Mucosa of gallbladder (tissue), 1 donor: ENCODE measurements around the gene ITPK1. TPM values are rescaled to one million over a fixed set of nuclear protein-coding genes. Genes with fewer than 3 reads are reported as not detected.

Source experiments
- DNase-seq: peaks from one replicate; pipeline ENCODE4 v3.0.0-alpha.2; 2020; ENCODE audit warnings: low spot score
- total RNA-seq: library from RNA; stranded (reverse); gene quantifications from one replicate; pipeline ENCODE4 v1.2.1, GENCODE V29; 2021
- donor health status: DM: no; HTN: no; CAD: no.

The ITPK1 gene
- total RNA-seq, 1 donor from 2014 or later = 187 TPM

DNA sequence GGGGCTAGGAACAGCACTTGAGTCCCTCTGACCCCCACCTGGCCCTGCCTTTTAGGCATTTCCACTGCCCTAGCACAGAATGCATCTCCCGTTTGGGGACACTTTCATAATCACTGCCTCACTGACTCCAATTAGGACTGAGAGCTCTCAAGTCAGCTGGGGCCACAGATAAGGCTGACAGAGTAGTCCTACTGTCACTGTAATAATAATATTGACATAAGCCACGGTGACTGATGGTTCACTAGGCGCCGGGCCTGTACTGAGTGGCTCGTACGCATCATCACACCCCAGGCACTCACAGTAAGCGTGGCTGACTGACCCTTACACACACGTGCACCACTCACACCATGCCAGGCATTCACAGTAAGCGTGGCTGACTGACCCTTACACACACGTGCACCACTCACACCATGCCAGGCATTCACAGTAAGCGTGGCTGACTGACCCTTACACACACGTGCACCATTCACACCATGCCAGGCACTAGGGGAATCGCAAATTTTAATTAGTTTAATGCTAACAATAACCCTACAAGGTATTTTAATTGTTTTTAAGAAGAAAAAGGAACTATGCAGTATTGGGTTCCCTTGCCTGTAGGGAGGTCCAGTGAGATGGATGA lies 105.1 kb downstream of the ITPK1 start:
- DNase-seq = no peak

DNA sequence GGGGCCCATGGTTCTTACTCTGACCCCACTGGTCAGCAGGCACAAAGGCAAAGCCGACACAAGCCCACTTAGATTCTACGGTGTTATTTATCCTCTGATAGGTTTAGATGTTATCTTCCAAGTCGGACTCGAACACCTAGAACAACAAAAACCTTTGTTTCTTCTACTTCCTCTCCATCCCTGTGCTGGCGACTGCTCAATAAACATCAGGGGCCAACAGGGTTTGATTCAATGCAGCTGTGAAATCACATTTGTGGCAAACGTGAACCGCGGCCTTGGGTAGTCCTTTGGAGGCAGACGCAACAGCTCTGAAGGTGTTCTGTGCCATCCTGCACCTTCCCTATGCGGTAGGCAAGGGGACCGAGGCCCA lies 105.6 kb downstream of the ITPK1 start:
- no peak for DNase-seq

DNA sequence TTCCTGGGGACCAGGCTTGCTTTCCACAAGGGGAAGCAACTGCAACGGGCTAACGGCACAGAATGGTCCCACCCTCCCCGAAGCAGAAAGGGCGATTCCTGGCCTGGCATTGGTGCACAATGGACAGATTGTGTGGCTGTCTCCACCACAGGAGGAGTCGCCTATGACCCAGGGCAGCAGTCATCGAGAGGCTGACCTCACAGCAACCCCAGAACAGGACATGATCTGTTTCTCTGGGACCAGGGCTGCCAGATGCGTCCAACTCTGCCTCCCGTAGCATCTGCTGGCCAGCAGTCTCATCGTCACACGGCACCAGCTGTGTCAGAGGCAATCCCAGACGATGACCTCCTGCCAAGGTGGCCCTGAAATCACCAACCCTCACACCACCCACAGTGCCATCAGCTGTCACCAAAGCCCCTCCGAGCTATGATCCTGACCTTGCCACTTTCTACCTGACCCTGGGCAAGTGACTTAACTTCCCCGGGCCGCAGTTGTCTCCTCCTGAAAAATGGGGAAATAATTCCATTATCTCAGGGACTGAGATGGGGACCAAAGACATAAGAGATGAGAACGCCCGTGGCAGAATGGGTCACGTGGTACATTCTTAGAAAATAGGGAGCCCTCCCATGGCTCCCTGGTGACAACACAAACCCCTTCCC lies 106.1 kb downstream of the ITPK1 start:
- no peak for DNase-seq

DNA sequence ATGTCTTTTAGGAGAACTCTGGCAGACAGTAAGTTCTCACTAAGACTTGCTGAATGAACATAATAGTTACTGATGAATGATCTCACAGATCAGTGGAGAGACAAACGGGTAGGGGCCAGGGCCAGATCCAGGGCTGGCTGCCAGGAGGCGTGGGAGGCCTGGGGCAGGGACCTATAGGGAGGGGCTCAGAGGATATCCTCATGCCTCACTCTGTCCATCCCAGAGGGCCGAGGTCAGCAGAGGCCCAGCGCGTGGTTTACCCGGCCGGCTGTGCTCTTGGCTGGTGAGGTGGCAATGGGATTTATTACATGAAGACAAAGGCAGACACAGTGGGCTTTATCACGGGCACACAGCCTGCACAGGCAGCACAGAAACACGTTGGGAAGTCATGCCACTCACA lies 107.3 kb downstream of the ITPK1 start:
- DNase-seq = peak; percentile 47

DNA sequence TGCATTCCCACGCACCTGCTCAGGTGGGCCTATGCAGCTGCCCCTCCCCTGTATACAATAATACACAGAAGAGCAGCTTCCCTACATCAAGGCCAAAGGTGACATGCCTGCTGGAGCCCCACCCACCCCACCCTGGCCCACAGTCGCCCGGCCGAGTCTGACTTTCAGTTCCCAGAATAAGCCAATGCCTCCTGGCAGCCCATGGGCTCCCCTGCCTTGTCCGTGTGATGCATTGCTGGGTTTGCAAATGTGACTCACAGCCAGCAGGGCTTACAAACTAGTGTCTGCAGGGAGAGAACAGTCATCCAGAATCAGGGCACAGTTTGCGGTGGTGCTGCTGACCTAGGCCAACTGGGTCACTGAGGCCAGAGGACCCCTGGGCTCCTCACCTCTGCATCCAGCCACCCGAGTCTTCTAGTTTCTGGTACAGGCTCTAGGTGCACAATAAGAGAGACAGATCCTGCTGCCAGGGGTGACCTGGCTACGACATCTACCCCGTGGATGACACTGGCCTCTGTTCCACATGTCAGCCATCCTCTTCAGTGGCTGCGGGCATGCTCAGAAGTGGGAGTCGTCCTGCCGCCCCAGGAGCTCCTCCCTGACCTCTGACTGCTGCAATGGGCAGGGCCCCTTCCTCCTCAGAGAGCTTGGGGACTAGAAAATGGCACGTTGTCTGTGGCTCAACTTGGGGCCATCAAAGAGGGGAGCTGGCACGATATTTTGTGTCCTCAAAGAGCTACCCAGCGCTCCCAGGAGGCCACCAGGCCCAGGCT lies 108.3 kb downstream of the ITPK1 start:
- no peak for DNase-seq

DNA sequence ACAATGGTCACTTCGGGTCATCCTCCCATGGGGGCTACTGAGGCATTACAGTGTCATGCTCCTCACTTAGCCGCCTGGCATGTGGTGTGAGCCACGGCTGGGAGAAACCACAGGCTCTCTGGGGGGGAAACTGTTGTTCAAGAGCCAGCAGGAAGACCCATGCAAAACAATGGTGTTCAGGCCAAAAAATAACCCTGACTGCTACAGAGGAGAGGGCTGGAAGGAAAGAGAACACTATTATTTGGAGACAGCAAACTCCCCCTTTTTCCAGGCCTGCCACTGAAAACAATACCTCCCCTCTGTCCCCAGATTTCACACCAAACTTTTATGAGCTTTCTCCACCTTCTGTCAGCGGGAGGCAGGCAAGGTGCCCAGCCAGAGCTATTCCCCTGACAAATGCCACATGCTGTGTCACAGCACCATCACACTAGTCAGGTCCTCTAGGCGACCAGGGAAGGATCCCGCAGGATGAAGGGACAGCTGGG lies 109.1 kb downstream of the ITPK1 start:
- DNase-seq = no peak

DNA sequence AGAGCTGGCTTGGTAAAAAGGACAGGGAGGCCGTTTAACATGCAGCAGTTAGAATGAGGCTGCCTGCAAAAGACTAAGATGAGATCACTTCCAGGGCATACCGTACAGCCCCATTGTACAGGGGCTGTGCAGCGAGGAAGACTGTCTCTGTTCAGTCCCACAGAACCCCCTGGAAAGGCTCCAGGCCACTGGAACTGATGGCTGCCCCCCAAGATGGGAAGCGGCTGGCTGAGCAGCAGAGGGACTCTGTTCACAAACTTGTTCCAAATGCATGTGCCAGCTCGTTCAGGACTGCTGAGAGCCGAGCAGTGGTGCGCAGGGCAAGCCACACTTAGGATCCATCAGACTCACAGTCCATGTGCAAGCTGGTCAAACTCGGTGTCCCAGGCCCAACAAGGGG lies 109.9 kb downstream of the ITPK1 start:
- no peak for DNase-seq

DNA sequence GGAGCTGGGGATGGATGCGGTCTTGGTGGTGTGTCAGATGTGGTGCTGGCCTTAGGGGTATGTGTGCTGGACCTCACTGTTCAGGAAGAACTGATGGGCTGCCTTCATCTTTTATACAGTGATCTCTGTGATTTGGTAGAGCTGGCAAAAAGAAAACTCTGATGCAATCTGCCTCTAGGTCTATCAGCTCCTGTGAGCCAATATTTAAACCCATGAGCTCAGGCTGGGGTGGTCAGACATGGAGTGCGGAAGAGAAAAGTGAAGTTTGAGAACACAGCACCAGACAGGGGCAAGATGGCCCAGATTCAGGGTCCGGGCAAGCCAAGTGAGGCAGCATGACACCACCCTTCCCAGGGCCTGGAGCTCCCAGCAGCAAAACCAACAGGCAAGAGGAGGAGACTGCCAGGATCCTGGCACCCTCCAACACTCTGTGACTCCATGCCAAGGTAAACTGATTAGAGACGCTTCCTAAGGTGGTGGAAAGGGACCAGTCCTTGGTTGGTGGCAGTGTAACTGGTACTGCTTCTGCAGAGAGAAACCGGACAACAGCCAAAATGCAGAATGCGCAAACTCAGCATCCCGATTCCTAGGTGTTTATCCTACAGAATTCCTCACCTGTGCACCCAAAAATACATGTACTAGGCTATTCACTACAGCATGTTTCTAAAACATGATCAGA lies 110.5 kb downstream of the ITPK1 start:
- peak; percentile 42 for DNase-seq

DNA sequence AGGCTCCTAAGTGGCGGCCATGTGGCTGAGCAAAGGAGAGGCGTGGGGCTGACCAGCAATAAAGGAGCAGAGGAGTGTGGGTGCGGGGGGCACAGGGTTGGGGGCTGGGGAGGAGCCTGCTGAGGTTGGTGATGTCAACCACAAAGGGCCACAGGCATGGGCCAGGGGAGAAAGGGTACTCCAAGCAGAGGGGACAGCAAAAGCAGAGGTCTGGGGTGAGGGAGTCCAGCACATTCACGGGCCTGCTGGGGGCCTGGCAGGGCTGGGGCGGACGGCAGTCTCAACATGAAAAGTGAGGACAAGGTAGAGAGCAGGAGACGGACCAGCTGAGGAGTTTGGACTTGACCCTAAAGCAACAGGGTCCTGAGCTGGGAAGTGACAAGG lies 111.0 kb downstream of the ITPK1 start:
- DNase-seq = no peak

DNA sequence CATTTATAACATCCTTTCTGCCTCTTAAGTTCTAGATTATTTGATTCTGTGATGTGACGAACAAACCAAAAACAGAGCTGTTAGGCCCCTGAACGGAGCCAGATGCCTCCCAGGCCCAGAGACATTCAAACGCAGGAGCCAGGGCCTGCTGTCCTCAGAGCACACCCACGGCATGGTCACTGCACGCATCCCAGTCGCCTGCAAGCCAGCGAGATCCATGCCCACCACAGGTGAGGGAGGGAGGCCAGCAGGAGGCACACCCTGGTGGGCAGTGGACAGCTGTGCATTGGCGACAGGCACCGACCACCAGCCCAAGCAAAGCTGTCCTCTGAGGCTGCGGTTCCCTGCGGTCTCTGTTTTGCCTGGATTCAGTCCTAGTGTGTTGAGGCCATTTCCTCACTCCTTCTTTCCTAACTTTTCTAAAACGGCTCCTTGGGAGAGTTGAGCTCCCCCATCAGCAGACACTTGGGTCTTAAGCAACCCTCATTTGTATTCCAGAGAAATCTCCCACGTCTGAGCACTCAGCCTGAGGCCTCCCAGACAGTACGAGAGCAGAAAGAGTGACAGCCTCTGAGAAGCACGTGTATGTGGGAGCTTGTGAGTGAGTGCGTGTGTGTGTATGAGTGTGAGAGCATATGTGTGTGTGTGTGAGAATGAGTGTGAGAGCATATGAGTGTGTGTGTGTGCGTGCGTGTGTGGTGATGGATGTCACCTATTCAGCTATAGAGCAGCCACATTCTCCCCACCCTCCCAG lies 111.6 kb downstream of the ITPK1 start:
- no peak for DNase-seq

DNA sequence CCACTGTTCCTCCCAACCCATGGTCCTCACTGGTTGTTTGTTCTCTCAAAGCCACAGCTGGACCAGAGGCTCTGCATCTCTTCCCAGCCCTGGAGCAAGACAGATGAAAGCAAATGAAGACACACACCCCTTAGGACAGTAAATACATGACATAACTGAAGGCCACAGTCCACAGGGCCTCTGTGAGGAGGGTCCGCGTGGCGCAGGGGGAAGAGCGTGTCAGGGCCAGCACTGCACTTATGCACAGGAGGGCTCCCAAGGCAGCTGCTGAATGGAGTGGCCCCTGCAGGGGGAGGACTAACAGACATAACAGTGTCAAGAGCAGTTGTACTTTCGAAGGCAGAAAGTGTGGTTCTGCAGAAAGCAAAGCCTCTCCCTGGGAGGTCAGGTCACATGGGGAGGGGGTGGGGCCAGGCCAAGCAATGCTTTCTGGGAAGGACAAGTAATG lies 112.8 kb downstream of the ITPK1 start:
- DNase-seq = no peak

DNA sequence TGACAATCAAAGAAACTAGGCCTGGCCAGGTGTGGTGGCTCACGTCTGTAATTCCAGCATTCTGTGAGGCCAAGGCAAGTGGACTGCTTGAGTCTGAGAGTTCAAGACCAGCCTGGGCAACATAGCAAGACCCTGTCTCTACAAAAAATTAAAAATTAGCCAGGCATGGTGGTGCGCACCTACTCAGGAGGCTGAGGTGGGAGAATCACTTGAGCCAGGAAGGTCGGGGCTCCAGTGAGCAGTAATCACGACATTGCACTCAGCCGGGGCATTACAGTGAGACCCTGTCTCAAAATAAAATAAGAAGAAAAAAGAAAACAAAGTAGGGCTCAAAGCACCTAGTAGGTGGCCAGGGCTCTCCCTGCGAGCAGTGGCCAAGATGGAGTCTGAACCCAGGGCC lies 113.7 kb downstream of the ITPK1 start:
- no peak for DNase-seq

DNA sequence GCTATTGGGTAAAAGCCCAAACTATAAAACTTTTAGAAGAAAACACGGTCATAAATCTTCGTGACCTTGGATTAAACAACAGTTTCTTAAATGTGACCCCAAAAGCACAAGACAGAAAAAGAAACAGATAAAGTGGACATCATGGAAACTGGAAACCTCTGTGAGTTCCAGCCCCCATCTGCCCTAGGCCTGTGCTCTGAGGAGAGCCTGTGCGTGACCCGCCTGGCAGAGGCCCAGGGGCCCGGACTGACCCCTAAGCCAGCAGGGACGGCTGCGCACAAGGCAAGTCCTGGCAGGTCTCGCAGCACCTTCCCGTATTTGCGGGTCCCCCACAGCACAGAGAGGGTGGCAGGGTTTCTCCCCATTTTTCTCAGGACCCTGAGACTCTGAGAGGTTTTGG lies 116.8 kb downstream of the ITPK1 start:
- DNase-seq = no peak

DNA sequence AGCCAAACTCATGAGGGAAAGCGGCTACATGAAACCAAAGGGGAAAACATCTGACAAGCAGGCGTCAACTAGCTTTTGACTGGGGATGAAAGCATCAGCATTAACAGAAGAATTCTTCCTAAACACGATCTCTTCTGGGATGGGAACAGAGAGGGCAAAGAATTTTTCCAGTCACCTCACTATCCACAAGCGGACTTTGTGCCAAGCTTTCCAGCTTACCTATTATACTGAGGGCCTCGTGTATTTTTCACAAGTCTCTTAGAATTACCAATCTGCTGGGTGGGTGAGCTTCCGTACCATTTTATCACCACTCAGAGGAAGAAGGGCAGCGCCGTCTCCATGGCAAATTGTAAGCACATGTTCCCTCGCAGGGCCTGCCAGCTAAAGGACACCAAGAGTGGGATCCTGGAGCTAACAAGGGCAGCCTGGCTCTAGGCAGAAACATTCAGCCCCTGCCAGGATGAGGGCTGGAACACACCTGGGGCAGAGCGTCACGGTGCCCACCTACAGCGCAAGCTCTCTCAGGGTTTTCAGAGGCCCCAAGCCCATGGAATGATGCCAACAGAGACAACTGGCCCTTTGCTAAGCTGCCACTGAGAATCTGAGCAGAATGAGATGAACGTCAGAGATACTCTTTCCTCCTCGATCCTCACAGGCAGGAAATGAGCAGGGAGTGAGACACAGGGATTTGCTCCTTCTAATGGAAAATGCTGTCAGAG lies 118.2 kb downstream of the ITPK1 start:
- DNase-seq = no peak

DNA sequence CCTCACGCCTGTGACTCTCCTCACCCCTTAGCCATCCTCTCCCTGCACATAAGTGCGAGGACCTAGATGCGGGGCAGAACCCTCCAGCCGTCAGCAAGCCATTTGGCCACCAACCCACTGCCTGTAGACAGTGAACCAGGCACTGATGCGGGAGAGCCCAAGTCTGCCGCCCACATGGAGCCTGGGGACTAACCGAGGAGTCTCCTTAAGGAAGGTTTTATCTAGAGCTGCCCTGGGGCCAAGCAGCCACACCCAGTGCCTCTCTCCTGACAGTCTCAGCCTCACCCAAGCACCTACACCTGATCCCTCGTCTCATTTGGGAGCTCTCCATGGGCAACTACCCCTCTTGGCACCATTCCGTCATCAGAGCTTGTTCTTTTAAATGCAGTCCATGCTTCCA lies 120.1 kb downstream of the ITPK1 start:
- DNase-seq = no peak

DNA sequence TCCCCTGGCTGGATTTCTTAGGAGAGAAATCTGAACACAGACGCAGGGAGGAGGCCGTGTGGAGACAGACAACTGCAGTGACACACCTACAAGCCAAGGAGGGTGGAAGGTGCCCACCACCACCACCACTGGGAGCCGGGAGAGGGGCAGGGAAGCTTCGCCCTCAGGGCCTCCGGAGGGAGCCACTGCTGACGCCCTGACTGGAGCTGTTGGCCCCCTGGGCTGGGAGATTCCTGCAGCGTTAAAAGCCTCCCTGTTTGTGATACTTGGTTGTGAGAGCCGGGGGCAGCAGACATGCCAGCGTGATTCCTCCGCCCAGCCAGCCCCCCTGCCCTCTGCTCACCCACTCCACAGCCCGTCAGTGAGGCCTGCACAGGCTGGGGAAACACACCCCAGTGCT lies 120.8 kb downstream of the ITPK1 start:
- DNase-seq = no peak

DNA sequence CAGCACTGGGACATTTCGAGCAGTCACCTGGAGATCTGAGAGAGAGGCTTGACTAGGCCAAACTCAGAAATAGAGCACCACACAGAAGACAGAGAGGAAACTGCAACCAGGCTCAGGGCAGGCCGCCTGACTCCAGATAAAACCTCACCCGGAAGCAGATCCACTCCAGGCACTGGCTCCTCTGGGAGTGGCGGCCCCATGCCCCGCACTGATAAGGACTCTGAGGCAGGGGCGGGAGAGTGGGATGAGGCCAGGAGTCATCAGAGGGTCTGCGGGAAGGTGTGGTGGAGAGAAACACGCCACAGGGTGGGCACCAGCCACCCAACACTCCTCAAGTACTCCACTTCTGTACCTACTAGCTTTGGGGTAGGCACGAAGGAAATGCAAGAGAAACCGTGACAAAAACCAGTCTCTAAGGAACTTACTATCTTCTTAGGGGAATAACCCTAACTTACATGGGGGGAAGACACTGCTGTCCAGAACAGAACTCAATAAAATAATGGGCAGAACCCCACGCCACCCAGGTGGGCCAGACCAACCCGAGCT lies 121.5 kb downstream of the ITPK1 start:
- DNase-seq = no peak

DNA sequence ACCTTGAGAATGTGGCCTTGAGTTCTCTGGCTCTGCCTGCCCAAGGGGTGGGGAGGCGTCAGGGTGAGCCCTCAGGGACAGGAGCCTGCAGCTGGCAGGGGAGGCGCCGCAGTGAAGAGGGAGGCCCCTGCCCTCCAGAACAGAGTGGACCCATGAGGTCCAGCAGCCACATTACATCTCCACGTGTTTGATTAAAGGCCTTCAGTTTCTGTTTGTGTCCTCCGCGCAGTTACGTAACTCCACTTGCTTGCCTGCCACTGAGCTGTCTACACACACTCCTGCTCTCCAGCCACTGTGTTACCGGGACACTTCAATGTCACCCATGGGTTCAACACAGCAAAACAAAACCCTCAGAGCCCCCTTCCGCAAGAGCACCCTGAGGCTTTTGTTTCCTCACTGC lies 122.4 kb downstream of the ITPK1 start:
- DNase-seq = no peak

DNA sequence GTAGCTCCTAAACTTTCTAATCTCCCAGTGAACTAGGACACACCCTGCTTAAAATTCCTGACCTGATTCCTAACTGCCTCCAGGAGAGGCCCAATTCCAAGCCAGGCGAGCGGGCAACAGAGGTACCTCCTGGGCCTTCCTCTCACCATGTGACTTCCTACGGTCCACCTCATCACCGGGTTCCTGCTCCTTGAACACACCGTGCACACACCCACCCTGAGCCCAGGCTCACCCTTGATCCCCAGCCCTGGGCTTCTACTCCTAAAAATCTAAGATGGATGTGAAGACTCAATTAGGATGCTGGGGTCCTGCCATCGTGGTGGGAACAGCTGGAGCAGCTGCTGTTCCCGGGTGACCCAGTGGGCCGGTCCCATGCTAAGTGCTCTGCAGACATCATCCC lies 124.2 kb downstream of the ITPK1 start:
- no peak for DNase-seq
